HG02970 (cell line): ENCODE results near the gene RNF224.
A peak's percentile ranks its signal among the peaks of the same experiment; 100 is the strongest.

Experiments
- ATAC-seq: cut with Tn5 transposase; IDR thresholded peaks from one replicate; pipeline ENCODE4 v1.9.1; 2021; ENCODE audit warnings: mild to moderate bottlenecking, moderate library complexity, moderate number of reproducible peaks; ENCODE audit not compliant: unreplicated experiment, low FRiP score

RNF224 gene

GRCh38 chr9:137191691-137192447 lies 35.4 kb upstream of the RNF224 start:
- no peak for ATAC-seq

- no peak for ATAC-seq
Observed at GRCh38 chr9:137192448-137192780, 34.9 kb upstream of the RNF224 start.

- ATAC-seq: no peak
Observed at GRCh38 chr9:137192859-137193258, 34.4 kb upstream of the RNF224 start.

- ATAC-seq: no peak
Observed at GRCh38 chr9:137193771-137194170, 33.5 kb upstream of the RNF224 start.

GRCh38 chr9:137194388-137194787 lies 32.9 kb upstream of the RNF224 start:
- no peak for ATAC-seq

- no peak for ATAC-seq
Observed at GRCh38 chr9:137194909-137195308, 32.4 kb upstream of the RNF224 start.

GRCh38 chr9:137195525-137196220 lies 31.6 kb upstream of the RNF224 start:
- ATAC-seq: no peak

- no peak for ATAC-seq
Observed at GRCh38 chr9:137198051-137198901, 29.0 kb upstream of the RNF224 start.

GRCh38 chr9:137198902-137199283 lies 28.4 kb upstream of the RNF224 start:
- ATAC-seq: no peak

- ATAC-seq: no peak
Observed at GRCh38 chr9:137199411-137200121, 27.7 kb upstream of the RNF224 start.

- peak; percentile 85 for ATAC-seq
Observed at GRCh38 chr9:137200311-137201204, 26.7 kb upstream of the RNF224 start, which contains the start of gene TPRN. Gene TPRN, minus strand, starts transcription at chr9:137200741. Its CDS starts 30 bp downstream, at chr9:137200711.

- ATAC-seq: no peak
Observed at GRCh38 chr9:137201205-137201868, 26.0 kb upstream of the RNF224 start.

- no peak for ATAC-seq
Observed at GRCh38 chr9:137202966-137203365, 24.3 kb upstream of the RNF224 start.

GRCh38 chr9:137204731-137205125 lies 22.6 kb upstream of the RNF224 start:
- ATAC-seq: no peak

GRCh38 chr9:137205126-137206069 lies 21.9 kb upstream of the RNF224 start, which contains the start of the genes NDOR1 and TMEM203:
Gene NDOR1, plus strand, starts transcription at chr9:137205700. Its CDS starts 78 bp downstream, at chr9:137205778.
Gene TMEM203, minus strand, starts transcription at chr9:137205648. Its CDS starts 234 bp downstream, at chr9:137205414.
- ATAC-seq: peak; percentile 49

GRCh38 chr9:137206602-137207001 lies 20.7 kb upstream of the RNF224 start:
- ATAC-seq: no peak

- ATAC-seq: no peak
Observed at GRCh38 chr9:137211532-137211931, 15.8 kb upstream of the RNF224 start.

GRCh38 chr9:137212520-137212919 lies 14.8 kb upstream of the RNF224 start:
- ATAC-seq: no peak
